GM12878 (cell line): Measurements from ENCODE around the gene UBR3. TPM values are rescaled to one million over a fixed set of nuclear protein-coding genes. Genes with fewer than 3 reads are reported as not detected.

Experiments used
- ATAC-seq: fragments of 200-7000 bp; cut with Tn5 transposase; 3 replicates; pipeline ENCODE4 v1.9.1; 2020; ENCODE audit warnings: mild to moderate bottlenecking, moderate library complexity
- BruUV-seq: library from RNA; stranded (reverse); fragments of 400-500 nt; replicated peaks from 2 replicates; lab custom pipeline; 2021; lab: Mats Ljungman, UMichigan
- CTCF ChIA-PET: fragments of 300-600 bp; sonication (Branson Sonifier 250); formaldehyde crosslinking; extraction: SDS; loops from one replicate; lab custom pipeline; 2021; ENCODE audit warnings: inconsistent platforms; lab: Yijun Ruan, JAX
- POLR2A ChIA-PET: fragments of 350-600 bp; formaldehyde crosslinking; extraction: SDS; loops from one replicate; lab custom pipeline; 2021; ENCODE audit warnings: inconsistent platforms; lab: Charles Lee
- RAD21 ChIA-PET: fragments of 300-600 bp; sonication (Branson Sonifier 250); formaldehyde crosslinking; loops from one replicate; lab custom pipeline; 2023; ENCODE audit warnings: antibody characterized with exemption; ENCODE audit not compliant: unreplicated experiment; lab: Charles Lee
- SMC1A ChIA-PET: fragments of 300-600 bp; sonication (Branson Sonifier 250); formaldehyde crosslinking; loops from one replicate; lab custom pipeline; 2023; ENCODE audit not compliant: unreplicated experiment, uncharacterized antibody; lab: Charles Lee
- DNase-seq: peaks from one replicate; pipeline ENCODE4 v3.0.0-alpha.2; 2011; ENCODE audit warnings: low read depth, low spot score
- FAIRE-seq: peaks from 3 replicates; lab custom pipeline; 2011; peaks lifted over from hg19 to GRCh38; lab: Jason Lieb, UNC
- H2AFZ ChIP-seq: 2 replicates; pipeline ENCODE4 v1.6.0; 2011; ENCODE audit warnings: low read depth, low read length, control low read depth; ENCODE audit not compliant: control insufficient read depth
- H3K27ac ChIP-seq: 2 replicates; pipeline ENCODE4 v1.5.1; 2011; ENCODE audit warnings: control low read depth; ENCODE audit not compliant: control insufficient read depth, insufficient read depth
- H3K27me3 ChIP-seq, 2 experiments: replicated peaks in 1 of 2; 2 replicates each; pipeline versions ENCODE4 v1.6.0 to v1.6.1; 2011; ENCODE audit warnings: low read length in 1 of 2; ENCODE audit not compliant: control insufficient read depth in 2 of 2, insufficient read depth in 2 of 2
- H3K36me3 ChIP-seq, 2 experiments: 2 replicates each; pipeline ENCODE4 v1.5.1; 2011; ENCODE audit warnings: low read length in 1 of 2; ENCODE audit not compliant: control insufficient read depth in 2 of 2, insufficient read depth in 2 of 2
- H3K4me1 ChIP-seq: 2 replicates; pipeline ENCODE4 v1.6.1; 2011; ENCODE audit warnings: mild to moderate bottlenecking, low read length, moderate library complexity, mixed read lengths; ENCODE audit not compliant: control insufficient read depth, insufficient read depth
- H3K4me2 ChIP-seq: 2 replicates; pipeline ENCODE4 v1.6.0; 2011; ENCODE audit warnings: control low read depth; ENCODE audit not compliant: control insufficient read depth, insufficient read depth
- H3K4me3 ChIP-seq: fragments of 200-600 bp; sonication (generic); 2 replicates; pipeline ENCODE4 v1.5.1; 2016
- H3K79me2 ChIP-seq: 2 replicates; pipeline ENCODE4 v1.6.0; 2011; ENCODE audit warnings: low read length; ENCODE audit not compliant: control insufficient read depth, insufficient read depth
- H3K9ac ChIP-seq: 2 replicates; pipeline ENCODE4 v1.8.0; 2011; ENCODE audit warnings: low read length, control low read depth, mixed read lengths; ENCODE audit not compliant: control insufficient read depth, insufficient read depth
- H3K9me3 ChIP-seq: replicated peaks from 3 replicates; pipeline ENCODE4 v1.5.1; 2011; ENCODE audit warnings: mild to moderate bottlenecking, low read length; ENCODE audit not compliant: control insufficient read depth, insufficient read depth
- H4K20me1 ChIP-seq: 2 replicates; pipeline ENCODE4 v1.6.0; 2011; ENCODE audit not compliant: control insufficient read depth, insufficient read depth
- CBX3 ChIP-seq: fragments of 200-600 bp; sonication (generic); IDR thresholded peaks from 2 replicates; pipeline ENCODE4 v1.6.1; 2016; ENCODE audit warnings: low read depth, borderline replicate concordance
- EED ChIP-seq: sonication (generic); IDR thresholded peaks from 2 replicates; pipeline ENCODE4 v1.6.1; 2016; ENCODE audit warnings: antibody characterized with exemption, low read depth
- FOS ChIP-seq: IDR thresholded peaks from 3 replicates; pipeline ENCODE4 v1.6.1; 2011; ENCODE audit warnings: borderline replicate concordance; ENCODE audit not compliant: insufficient read length; ENCODE audit errors: extremely low read depth
- KLF5 ChIP-seq: fragments of 450-650 bp; IDR thresholded peaks from 2 replicates; pipeline ENCODE4 v1.6.1; 2014; ENCODE audit warnings: mild to moderate bottlenecking; ENCODE audit not compliant: partially characterized antibody
- MYC ChIP-seq: IDR thresholded peaks from 2 replicates; pipeline ENCODE4 v1.6.1; 2011; ENCODE audit warnings: mild to moderate bottlenecking, low read length, moderate library complexity, inconsistent platforms; ENCODE audit not compliant: insufficient read depth, insufficient replicate concordance, insufficient read length, severe bottlenecking
- PBX3 ChIP-seq: IDR thresholded peaks from 2 replicates; pipeline ENCODE4 v1.6.1; 2011; ENCODE audit warnings: mild to moderate bottlenecking, low read depth, low read length, moderate library complexity; ENCODE audit not compliant: insufficient replicate concordance
- PML ChIP-seq: IDR thresholded peaks from 2 replicates; pipeline ENCODE4 v1.6.1; 2012; ENCODE audit warnings: low read length, inconsistent platforms
- POLR2AphosphoS5 ChIP-seq: IDR thresholded peaks from 2 replicates; pipeline ENCODE4 v1.6.1; 2011; ENCODE audit warnings: mild to moderate bottlenecking, low read length, inconsistent platforms
- RUNX3 ChIP-seq: IDR thresholded peaks from 2 replicates; pipeline ENCODE4 v1.6.1; 2012; ENCODE audit warnings: low read length, inconsistent platforms
- SPI1 ChIP-seq: IDR thresholded peaks from 2 replicates; pipeline ENCODE4 v1.6.1; 2011; ENCODE audit warnings: low read depth, mild to moderate bottlenecking, low read length, moderate library complexity, borderline replicate concordance; ENCODE audit not compliant: insufficient read depth
- SREBF1 ChIP-seq: IDR thresholded peaks from 2 replicates; pipeline ENCODE4 v1.6.1; 2012; ENCODE audit warnings: mild to moderate bottlenecking, low read length
- SRF ChIP-seq, 2 experiments: IDR thresholded peaks; 2 replicates each; pipeline ENCODE4 v1.6.1; 2011; ENCODE audit warnings: low read depth in 2 of 2, low read length in 2 of 2, mild to moderate bottlenecking in 1 of 2, moderate library complexity in 1 of 2
- ZNF24 ChIP-seq: fragments of 450-650 bp; IDR thresholded peaks from 2 replicates; pipeline ENCODE4 v1.6.1; 2017; ENCODE audit warnings: antibody characterized with exemption, mild to moderate bottlenecking
- WGBS: methylation state at CpG from one replicate; pipeline ENCODE4 v1.1.6; 2016; ENCODE audit warnings: low lambda C conversion rate; ENCODE audit not compliant: insufficient replicate concordance, insufficient coverage; ENCODE audit errors: missing lambda C conversion rate; 5-methylcytosine and 5-hydroxymethylcytosine counted together
- in situ Hi-C: fragments of 300-500 bp; cut with MboI; formaldehyde crosslinking; loops from 9 replicates; pipeline ENCODE4 v1.14.3; 2018; ENCODE audit warnings: mixed read lengths
- intact Hi-C: fragments of 100-400 bp; cut with micrococcal nuclease; formaldehyde crosslinking; loops from one replicate; pipeline ENCODE4 v1.14.2; 2022; ENCODE audit not compliant: unreplicated experiment
- polyA plus RNA-seq, 11 experiments: library from polyadenylated mRNA; depleted of rRNA in 4 of 11; unstranded in 6 of 11; stranded (reverse) in 5 of 11; fragments of >200 nt; fragmentation: Nextera tagmentation in 4 of 11; fragmentation: Illumina TruSeq in 1 of 11; extraction: Ambion mirVana in 4 of 11; extraction: Trizol in 1 of 11; gene quantifications; 1 replicate in 1 of 11; 2 replicates in 10 of 11; pipeline versions ENCODE4 v1.2.1 to v1.2.3, GENCODE V29; 2011 to 2016; ENCODE audit warnings: inconsistent platforms in 2 of 11, missing spikeins in 2 of 11, low read depth in 1 of 11
- total RNA-seq, 4 experiments: library from RNA; depleted of rRNA in 3 of 4; stranded (reverse); fragments of >200 nt in 3 of 4; fragmentation: Illumina TruSeq in 1 of 4; extraction: Trizol in 1 of 4; gene quantifications; 2 replicates each; pipeline versions ENCODE4 v1.2.1 to v1.2.3, GENCODE V29; 2013 to 2021
- TF ChIP-seq, protein P1 (sequence below): IDR thresholded peaks from 2 replicates; pipeline ENCODE4 v1.6.1; 2012; ENCODE audit warnings: low read length, inconsistent platforms
- TF ChIP-seq, protein P2 (sequence below): IDR thresholded peaks from 2 replicates; pipeline ENCODE4 v1.6.1; 2012; ENCODE audit warnings: mild to moderate bottlenecking, low read depth, low read length
- TF ChIP-seq, protein P3 (sequence below): fragments of 450-650 bp; conservative IDR thresholded peaks from 2 replicates; pipeline ENCODE4 v1.6.1; 2017; ENCODE audit warnings: mild to moderate bottlenecking, moderate library complexity

UBR3 gene
- total and polyA plus RNA-seq, 10 of the 15 experiments (the other 5 are each of a cell fraction or from before 2014, with no cell fraction given), result 3.8 to 22.9 (median 11.2) TPM

DNA sequence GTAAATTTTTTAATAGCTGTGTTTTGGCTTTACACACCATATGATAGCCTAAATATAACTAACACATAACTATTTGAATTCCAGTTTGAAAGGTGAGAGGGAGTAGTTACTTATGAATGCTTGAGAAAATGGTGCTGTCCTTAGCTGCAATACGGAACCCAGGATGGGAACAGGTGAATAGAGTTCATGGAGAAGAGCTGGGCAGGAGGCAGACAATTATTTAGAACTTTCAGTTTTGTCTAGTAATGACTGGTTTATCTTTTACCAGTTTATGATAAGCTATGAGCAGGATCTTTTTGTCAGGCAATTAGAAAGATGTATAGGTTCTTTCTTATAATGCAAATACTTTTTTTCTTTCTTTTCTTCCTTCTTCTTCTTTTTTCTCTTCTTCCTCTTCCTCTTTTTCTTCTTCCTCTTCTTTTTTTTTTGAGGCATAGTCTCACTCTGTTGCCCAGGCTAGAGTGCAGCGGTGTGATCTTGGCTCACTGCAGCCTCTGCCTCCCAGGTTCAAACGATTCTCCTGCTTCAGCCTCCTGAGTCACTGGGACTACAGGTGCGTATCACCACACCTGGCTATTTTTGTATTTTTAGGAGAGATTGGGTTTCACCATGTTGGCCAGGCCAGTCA lies 25.9 kb downstream of the UBR3 start:
- H2AFZ ChIP-seq, result no peak overlapping the region
- no peak overlapping the region for H3K9ac ChIP-seq
- 85% methylated on average over 4 of the region's 4 CpGs for WGBS
- DNase-seq (no peak), ATAC-seq (no peak), FAIRE-seq (no peak)
- no peaks in the 10 kb centered on the region for H3K4me1 ChIP-seq
- no peaks in the 10 kb centered on the region for H4K20me1 ChIP-seq
- intact Hi-C loops (no loop called here), in situ Hi-C loops (no loop called here)
- no peak overlapping the region for H3K4me3 ChIP-seq
- H3K27me3 ChIP-seq, result no peaks in the 10 kb centered on the region
- no peak overlapping the region for H3K27ac ChIP-seq
- BruUV-seq, result no TSS peak
- SMC1A ChIA-PET, result interaction anchor here (0.6 to 0.8 kb wide), 2 partner anchors 12 to 21 kb away, joined by 3 read pairs; no protein-coding TSS in a partner anchor
- H3K9me3 ChIP-seq, result peaks cover 4% of the 10 kb centered on the region
- RAD21 ChIA-PET, result no interaction called here
- no peaks in the 10 kb centered on the region for H3K79me2 ChIP-seq
- CTCF ChIA-PET, result interaction anchor here (0.6 to 2.5 kb wide), 6 partner anchors 12 to 166 kb away, joined by 3 to 5 read pairs (median 3); no protein-coding TSS in a partner anchor
- no peak overlapping the region for H3K4me2 ChIP-seq
- POLR2A ChIA-PET, result interaction anchor here (0.6 kb wide), 1 partner anchor 21 kb away, joined by 4 read pairs; no protein-coding TSS in a partner anchor
- H3K36me3 ChIP-seq, result no peaks in the 10 kb centered on the region; a peak in 1 of 4 replicates
- TF ChIP-seq MYC (no peak), PBX3 (no peak), ZNF24 (no peak), SRF (IDR thresholded peaks at IDR 0.05; ENCODE audit: low read depth in 2 of 2, low read length in 2 of 2) (no peak), CBX3 (no peak), PML (no peak), KLF5 (no peak), EED (no peak), POLR2AphosphoS5 (no peak), RUNX3 (no peak), FOS (no peak), SREBF1 (no peak), SPI1 (no peak)
- TF ChIP-seq, protein P1, sequence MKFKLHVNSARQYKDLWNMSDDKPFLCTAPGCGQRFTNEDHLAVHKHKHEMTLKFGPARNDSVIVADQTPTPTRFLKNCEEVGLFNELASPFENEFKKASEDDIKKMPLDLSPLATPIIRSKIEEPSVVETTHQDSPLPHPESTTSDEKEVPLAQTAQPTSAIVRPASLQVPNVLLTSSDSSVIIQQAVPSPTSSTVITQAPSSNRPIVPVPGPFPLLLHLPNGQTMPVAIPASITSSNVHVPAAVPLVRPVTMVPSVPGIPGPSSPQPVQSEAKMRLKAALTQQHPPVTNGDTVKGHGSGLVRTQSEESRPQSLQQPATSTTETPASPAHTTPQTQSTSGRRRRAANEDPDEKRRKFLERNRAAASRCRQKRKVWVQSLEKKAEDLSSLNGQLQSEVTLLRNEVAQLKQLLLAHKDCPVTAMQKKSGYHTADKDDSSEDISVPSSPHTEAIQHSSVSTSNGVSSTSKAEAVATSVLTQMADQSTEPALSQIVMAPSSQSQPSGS, result no peak
- TF ChIP-seq, protein P2, sequence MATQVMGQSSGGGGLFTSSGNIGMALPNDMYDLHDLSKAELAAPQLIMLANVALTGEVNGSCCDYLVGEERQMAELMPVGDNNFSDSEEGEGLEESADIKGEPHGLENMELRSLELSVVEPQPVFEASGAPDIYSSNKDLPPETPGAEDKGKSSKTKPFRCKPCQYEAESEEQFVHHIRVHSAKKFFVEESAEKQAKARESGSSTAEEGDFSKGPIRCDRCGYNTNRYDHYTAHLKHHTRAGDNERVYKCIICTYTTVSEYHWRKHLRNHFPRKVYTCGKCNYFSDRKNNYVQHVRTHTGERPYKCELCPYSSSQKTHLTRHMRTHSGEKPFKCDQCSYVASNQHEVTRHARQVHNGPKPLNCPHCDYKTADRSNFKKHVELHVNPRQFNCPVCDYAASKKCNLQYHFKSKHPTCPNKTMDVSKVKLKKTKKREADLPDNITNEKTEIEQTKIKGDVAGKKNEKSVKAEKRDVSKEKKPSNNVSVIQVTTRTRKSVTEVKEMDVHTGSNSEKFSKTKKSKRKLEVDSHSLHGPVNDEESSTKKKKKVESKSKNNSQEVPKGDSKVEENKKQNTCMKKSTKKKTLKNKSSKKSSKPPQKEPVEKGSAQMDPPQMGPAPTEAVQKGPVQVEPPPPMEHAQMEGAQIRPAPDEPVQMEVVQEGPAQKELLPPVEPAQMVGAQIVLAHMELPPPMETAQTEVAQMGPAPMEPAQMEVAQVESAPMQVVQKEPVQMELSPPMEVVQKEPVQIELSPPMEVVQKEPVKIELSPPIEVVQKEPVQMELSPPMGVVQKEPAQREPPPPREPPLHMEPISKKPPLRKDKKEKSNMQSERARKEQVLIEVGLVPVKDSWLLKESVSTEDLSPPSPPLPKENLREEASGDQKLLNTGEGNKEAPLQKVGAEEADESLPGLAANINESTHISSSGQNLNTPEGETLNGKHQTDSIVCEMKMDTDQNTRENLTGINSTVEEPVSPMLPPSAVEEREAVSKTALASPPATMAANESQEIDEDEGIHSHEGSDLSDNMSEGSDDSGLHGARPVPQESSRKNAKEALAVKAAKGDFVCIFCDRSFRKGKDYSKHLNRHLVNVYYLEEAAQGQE, result no peak
- TF ChIP-seq, protein P3, sequence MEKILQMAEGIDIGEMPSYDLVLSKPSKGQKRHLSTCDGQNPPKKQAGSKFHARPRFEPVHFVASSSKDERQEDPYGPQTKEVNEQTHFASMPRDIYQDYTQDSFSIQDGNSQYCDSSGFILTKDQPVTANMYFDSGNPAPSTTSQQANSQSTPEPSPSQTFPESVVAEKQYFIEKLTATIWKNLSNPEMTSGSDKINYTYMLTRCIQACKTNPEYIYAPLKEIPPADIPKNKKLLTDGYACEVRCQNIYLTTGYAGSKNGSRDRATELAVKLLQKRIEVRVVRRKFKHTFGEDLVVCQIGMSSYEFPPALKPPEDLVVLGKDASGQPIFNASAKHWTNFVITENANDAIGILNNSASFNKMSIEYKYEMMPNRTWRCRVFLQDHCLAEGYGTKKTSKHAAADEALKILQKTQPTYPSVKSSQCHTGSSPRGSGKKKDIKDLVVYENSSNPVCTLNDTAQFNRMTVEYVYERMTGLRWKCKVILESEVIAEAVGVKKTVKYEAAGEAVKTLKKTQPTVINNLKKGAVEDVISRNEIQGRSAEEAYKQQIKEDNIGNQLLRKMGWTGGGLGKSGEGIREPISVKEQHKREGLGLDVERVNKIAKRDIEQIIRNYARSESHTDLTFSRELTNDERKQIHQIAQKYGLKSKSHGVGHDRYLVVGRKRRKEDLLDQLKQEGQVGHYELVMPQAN, result no peak
